Mucosa of descending colon (tissue), 3 donors: Measurements from ENCODE around the gene IL27RA. TPM values are rescaled to one million over a fixed set of nuclear protein-coding genes. Genes with fewer than 3 reads are reported as not detected.
A peak's percentile ranks its signal among the peaks of the same experiment; 100 is the strongest.

Source experiments
- ATAC-seq: fragments of 200-7000 bp; cut with Tn5 transposase; one replicate; pipeline ENCODE4 v1.9.1; 2020; ENCODE audit warnings: mild to moderate bottlenecking, moderate library complexity
- DNase-seq, 3 donors: peaks; one replicate each; pipeline ENCODE4 v3.0.0-alpha.2; 2020
- H3K36me3 ChIP-seq: fragments of 200-600 bp; one replicate; pipeline ENCODE4 v1.8.0; 2021; ENCODE audit warnings: low read depth, mild to moderate bottlenecking
- H3K4me1 ChIP-seq: fragments of 200-600 bp; one replicate; pipeline ENCODE4 v1.8.0; 2021; ENCODE audit warnings: low read depth, mild to moderate bottlenecking
- H3K4me3 ChIP-seq: fragments of 200-600 bp; one replicate; pipeline ENCODE4 v1.8.0; 2021; ENCODE audit warnings: mild to moderate bottlenecking
- H3K9me3 ChIP-seq: fragments of 200-600 bp; one replicate; pipeline ENCODE4 v1.8.0; 2021; ENCODE audit warnings: mild to moderate bottlenecking
- CTCF ChIP-seq: fragments of 200-600 bp; IDR thresholded peaks from one replicate; pipeline ENCODE4 v1.8.0; 2022; ENCODE audit warnings: antibody characterized with exemption, mild to moderate bottlenecking
- intact Hi-C, 2 donors: fragments of 100-400 bp; cut with DNase I in 1 of 2; cut with micrococcal nuclease in 1 of 2; formaldehyde crosslinking; loops; one replicate each; pipeline versions ENCODE4 v1.11.0 to v1.11.1; 2022; cut with DNase I, micrococcal nuclease
- total RNA-seq, 3 donors: library from RNA; stranded (reverse); fragmentation: NEBNext Ultra II Directional in 2 of 3; extraction: Animal tissue kit (Norgen Biotek cat#: 25700) in 2 of 3; gene quantifications; one replicate each; pipeline versions ENCODE4 v1.2.1 to v1.2.4, GENCODE V29; 2021 to 2023
- donor health status: DM: no; HTN: no; CAD: no; lungs with moderate emphysema.
- donor health status: DM: no; HTN: no; CAD: no.
- donor health status: DM: no; HTN: yes; CAD: no.

Gene IL27RA
- total RNA-seq, 3 donors from 2014 or later, result 2.0 to 3.1 (median 2.6) TPM

DNA sequence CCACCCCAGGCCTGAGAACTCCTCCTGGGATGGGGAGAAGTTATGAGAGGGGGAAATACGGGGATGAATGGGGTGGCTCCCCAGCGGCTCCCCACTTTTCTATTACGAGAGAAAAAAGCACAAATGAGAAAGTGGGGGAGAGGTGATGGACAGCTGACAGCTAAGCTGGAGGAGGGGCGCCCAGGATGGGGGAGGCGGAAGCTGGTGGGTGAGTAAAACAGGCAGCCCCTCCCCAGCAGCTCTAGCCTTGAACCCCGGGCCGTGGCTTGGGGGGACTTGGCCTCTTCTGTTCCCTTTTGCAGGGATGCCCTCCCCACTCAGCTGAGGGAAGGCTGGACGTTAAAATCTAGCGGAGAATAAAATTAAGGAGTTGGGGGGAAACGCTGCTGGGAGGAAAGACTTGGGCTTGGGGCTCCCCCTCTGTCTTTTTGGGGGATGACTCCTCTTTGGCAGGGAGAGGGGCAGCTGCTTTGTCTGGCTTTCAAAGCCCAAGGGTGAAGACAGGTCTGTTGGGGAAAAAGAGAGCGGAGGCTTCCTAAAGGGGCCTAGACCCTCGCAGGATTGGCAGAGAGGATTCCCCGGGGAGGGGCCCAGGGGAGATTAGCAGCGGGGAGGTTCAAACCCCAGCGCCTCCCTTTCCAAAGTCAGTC, 60.4 kb downstream of the IL27RA start:
- peaks cover 12% of the 10 kb centered on the region for H3K4me1 ChIP-seq
- no peak for ATAC-seq
- peak overlapping the region; percentile 48 for H3K4me3 ChIP-seq
- no peak for TF ChIP-seq CTCF
- DNase-seq, result no peak
- intact Hi-C loops, result no loop called here
- H3K9me3 ChIP-seq, result peaks cover 7% of the 10 kb centered on the region
- no peaks in the 10 kb centered on the region for H3K36me3 ChIP-seq

DNA sequence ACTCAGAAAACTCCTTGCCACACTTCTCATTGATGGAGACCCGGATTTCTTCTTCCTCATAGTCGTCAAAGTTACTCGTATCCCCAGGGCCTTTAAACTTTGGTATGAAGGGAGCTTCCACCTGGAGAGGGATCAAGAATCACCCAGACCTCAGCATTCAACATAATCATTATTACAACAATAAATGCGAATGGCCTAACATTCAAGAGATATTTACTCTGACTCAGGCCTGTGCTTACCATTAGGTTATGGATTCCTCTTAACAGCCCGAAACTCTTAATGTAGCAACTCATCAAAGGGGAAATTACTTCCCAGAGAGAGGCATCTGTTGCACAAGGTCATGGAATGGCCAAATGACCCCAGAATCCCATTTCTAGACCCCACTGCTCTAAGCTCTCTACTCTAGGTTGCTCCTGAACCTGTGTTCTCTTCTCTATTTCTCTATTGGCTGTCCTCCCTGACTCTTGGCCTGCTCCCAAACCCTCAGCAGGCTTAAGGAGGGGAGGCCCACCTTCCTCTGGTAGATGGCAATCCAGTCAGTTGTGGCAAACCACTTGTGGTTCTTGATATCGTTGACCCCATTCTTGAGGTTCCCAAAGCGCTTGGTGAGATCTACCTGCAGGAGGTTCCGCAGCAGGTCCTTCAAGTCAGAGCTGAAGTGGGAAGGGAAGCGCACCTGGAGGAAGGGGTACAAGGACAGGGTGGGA, 61.7 kb downstream of the IL27RA start:
- Histone ChIP-seq H3K9me3 (peaks cover 7% of the 10 kb centered on the region), H3K4me3 (no peak overlapping the region), H3K4me1 (peaks cover 12% of the 10 kb centered on the region), H3K36me3 (no peaks in the 10 kb centered on the region)
- no peak for TF ChIP-seq CTCF
- intact Hi-C loops, result no loop called here
- no peak for ATAC-seq
- no peak for DNase-seq

GRCh38 chr19:14094854-14095253, 63.3 kb downstream of the IL27RA start:
- Histone ChIP-seq H3K36me3 (no peaks in the 10 kb centered on the region), H3K4me3 (no peak overlapping the region), H3K9me3 (peaks cover 7% of the 10 kb centered on the region), H3K4me1 (peaks cover 8% of the 10 kb centered on the region)
- ATAC-seq, result no peak
- intact Hi-C loops, result no loop called here
- no peak for TF ChIP-seq CTCF
- DNase-seq, result no peak

GRCh38 chr19:14096272-14096992, 64.9 kb downstream of the IL27RA start:
- intact Hi-C loops, result no loop called here
- ATAC-seq (peak; percentile 19), DNase-seq (no peak)
- Histone ChIP-seq H3K9me3 (peaks cover 7% of the 10 kb centered on the region), H3K4me3 (no peak overlapping the region), H3K4me1 (peaks cover 7% of the 10 kb centered on the region), H3K36me3 (no peaks in the 10 kb centered on the region)
- no peak for TF ChIP-seq CTCF

- no peak for DNase-seq
- intact Hi-C loops, result no loop called here
- no peak for TF ChIP-seq CTCF
- Histone ChIP-seq H3K4me3 (no peak overlapping the region), H3K4me1 (no peaks in the 10 kb centered on the region), H3K9me3 (peaks cover 7% of the 10 kb centered on the region), H3K36me3 (no peaks in the 10 kb centered on the region)
- ATAC-seq, result peak; percentile 31
Observed at GRCh38 chr19:14097532-14098151, 66.1 kb downstream of the IL27RA start.
